Fibroblast of lung (primary cell): ENCODE data around the gene NUDT3. TPM values are rescaled to one million over a fixed set of nuclear protein-coding genes. Genes with fewer than 3 reads are reported as not detected.

Experiments used
- DNase-seq, 2 donors: peaks; one replicate each; pipeline versions ENCODE4 v3.0.0 to v3.0.0-alpha.2; 2010; ENCODE audit warnings: low read depth in 2 of 2
- H2AFZ ChIP-seq: 2 replicates; pipeline ENCODE4 v1.5.1; 2012; ENCODE audit warnings: low read length, control low read depth, inconsistent platforms
- H3K27ac ChIP-seq: 2 replicates; pipeline ENCODE4 v1.5.1; 2011; ENCODE audit warnings: low read length, control low read depth; ENCODE audit not compliant: insufficient read depth
- H3K27me3 ChIP-seq: 2 replicates; pipeline ENCODE4 v1.5.1; 2011; ENCODE audit warnings: mild to moderate bottlenecking, low read length; ENCODE audit not compliant: control insufficient read depth, insufficient read depth
- H3K36me3 ChIP-seq: 2 replicates; pipeline ENCODE4 v1.5.1; 2011; ENCODE audit warnings: low read length; ENCODE audit not compliant: control insufficient read depth, insufficient read depth
- H3K4me1 ChIP-seq: 2 replicates; pipeline ENCODE4 v1.5.1; 2011; ENCODE audit warnings: low read length; ENCODE audit not compliant: control insufficient read depth, insufficient read depth; ENCODE audit errors: extremely low read depth
- H3K4me2 ChIP-seq: 2 replicates; pipeline ENCODE4 v1.5.1; 2011; ENCODE audit warnings: low read length, control low read depth; ENCODE audit not compliant: insufficient read depth; ENCODE audit errors: extremely low read depth
- H3K4me3 ChIP-seq, 4 experiments: fragments of 200-600 bp in 1 of 4; sonication (generic) in 1 of 4; replicated peaks in 1 of 4; 2 replicates each; pipeline ENCODE4 v1.5.1; 2011 to 2016; ENCODE audit warnings: low read length in 4 of 4, low read depth in 3 of 4, mild to moderate bottlenecking in 3 of 4, control low read depth in 2 of 4, inconsistent platforms in 1 of 4, mixed read lengths in 1 of 4; ENCODE audit not compliant: insufficient read depth in 1 of 4; ENCODE audit errors: control extremely low read depth in 1 of 4
- H3K79me2 ChIP-seq: 2 replicates; pipeline ENCODE4 v1.5.1; 2012; ENCODE audit warnings: mild to moderate bottlenecking, low read length, inconsistent platforms; ENCODE audit not compliant: control insufficient read depth, insufficient read depth
- H3K9ac ChIP-seq: 2 replicates; pipeline ENCODE4 v1.5.1; 2011; ENCODE audit warnings: mild to moderate bottlenecking, low read length, control low read depth; ENCODE audit not compliant: insufficient read depth
- H3K9me3 ChIP-seq: 2 replicates; pipeline ENCODE4 v1.5.1; 2012; ENCODE audit warnings: low read depth, low read length; ENCODE audit not compliant: control insufficient read depth, insufficient read depth
- H4K20me1 ChIP-seq: 2 replicates; pipeline ENCODE4 v1.5.1; 2011; ENCODE audit warnings: low read length; ENCODE audit not compliant: control insufficient read depth, insufficient read depth; ENCODE audit errors: extremely low read depth
- EZH2 ChIP-seq: IDR thresholded peaks from 2 replicates; pipeline ENCODE4 v1.5.1; 2012; ENCODE audit warnings: low read length, control low read depth, mild to moderate bottlenecking; ENCODE audit errors: missing control alignments
- polyA plus RNA-seq, 2 donors: library from polyadenylated mRNA; depleted of rRNA in 1 of 2; stranded (reverse) in 1 of 2; unstranded in 1 of 2; fragments of >200 nt; gene quantifications; 2 replicates each; pipeline ENCODE4 v1.2.1, GENCODE V29; 2011 to 2012; ENCODE audit warnings: missing spikeins in 1 of 2
- total RNA-seq: library from RNA; depleted of rRNA; stranded (reverse); fragments of >200 nt; gene quantifications from 2 replicates; pipeline ENCODE4 v1.2.1, GENCODE V29; 2014
- TF ChIP-seq, protein P1 (sequence below), 2 donors: IDR thresholded peaks in 1 of 2; conservative IDR thresholded peaks in 1 of 2; 1 replicate in 1 of 2; 2 replicates in 1 of 2; pipeline ENCODE4 v1.5.1; 2011 to 2012; ENCODE audit warnings: low read length in 2 of 2, control low read depth in 1 of 2, inconsistent platforms in 1 of 2, low read depth in 1 of 2, mild to moderate bottlenecking in 1 of 2

Gene NUDT3
- total and polyA plus RNA-seq, 2 donors (not counting 1 experiment from before 2014, with no cell fraction given) = 16.0 to 27.4 TPM

GRCh38 chr6:34284563-34285447 is 107.7 kb downstream of the NUDT3 start:
- peaks cover 5% of the 10 kb centered on the region for H3K4me1 ChIP-seq
- H3K79me2 ChIP-seq = no peaks in the 10 kb centered on the region
- no peaks in the 10 kb centered on the region for H3K27me3 ChIP-seq
- no peaks in the 10 kb centered on the region for H4K20me1 ChIP-seq
- no peak overlapping the region for H3K4me3 ChIP-seq
- no peak overlapping the region for H3K4me2 ChIP-seq
- no peaks in the 10 kb centered on the region for H3K36me3 ChIP-seq
- H3K9me3 ChIP-seq = no peaks in the 10 kb centered on the region
- DNase-seq = peak; percentile 51 to 96
- H2AFZ ChIP-seq = no peak overlapping the region
- H3K9ac ChIP-seq = no peak overlapping the region
- TF ChIP-seq, protein P1, sequence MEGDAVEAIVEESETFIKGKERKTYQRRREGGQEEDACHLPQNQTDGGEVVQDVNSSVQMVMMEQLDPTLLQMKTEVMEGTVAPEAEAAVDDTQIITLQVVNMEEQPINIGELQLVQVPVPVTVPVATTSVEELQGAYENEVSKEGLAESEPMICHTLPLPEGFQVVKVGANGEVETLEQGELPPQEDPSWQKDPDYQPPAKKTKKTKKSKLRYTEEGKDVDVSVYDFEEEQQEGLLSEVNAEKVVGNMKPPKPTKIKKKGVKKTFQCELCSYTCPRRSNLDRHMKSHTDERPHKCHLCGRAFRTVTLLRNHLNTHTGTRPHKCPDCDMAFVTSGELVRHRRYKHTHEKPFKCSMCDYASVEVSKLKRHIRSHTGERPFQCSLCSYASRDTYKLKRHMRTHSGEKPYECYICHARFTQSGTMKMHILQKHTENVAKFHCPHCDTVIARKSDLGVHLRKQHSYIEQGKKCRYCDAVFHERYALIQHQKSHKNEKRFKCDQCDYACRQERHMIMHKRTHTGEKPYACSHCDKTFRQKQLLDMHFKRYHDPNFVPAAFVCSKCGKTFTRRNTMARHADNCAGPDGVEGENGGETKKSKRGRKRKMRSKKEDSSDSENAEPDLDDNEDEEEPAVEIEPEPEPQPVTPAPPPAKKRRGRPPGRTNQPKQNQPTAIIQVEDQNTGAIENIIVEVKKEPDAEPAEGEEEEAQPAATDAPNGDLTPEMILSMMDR (conservative IDR thresholded peaks at IDR 0.05 in 1 of 2, IDR thresholded peaks at IDR 0.05 in 1 of 2; ENCODE audit: low read depth in 1 of 2, low read length in 2 of 2) = no peak
- no peak for TF ChIP-seq EZH2
- H3K27ac ChIP-seq = peak overlapping the region; percentile 4

DNA sequence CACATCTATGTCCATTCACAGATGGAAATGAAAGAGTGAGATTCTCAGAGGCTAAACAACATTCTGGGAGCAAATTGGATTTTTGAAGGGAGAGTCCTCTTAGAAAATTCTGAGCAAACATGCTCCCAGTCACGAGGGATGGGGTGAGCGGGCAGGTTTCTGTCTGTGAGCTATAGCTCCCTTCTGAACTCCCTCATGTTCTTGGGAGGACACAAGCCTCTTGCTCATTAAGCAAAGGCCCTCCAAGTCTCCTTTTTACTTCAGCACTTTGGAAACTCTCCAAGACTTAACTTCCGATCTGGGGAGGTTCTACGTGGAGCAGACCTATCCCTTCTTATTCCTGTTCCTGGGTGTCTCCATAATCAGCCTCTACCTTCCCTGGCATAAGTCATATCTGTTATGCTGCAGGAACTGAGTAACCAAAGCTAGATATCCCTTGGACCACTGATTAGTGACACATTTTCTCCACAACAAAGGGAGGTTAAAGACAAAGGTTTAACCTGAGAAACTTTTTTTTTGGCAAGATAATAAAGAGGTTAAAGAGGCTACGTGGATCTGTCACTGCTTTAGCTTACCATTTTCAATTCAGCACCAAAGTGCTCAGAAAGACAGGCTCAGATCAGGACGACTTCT is 110.7 kb downstream of the NUDT3 start:
- TF ChIP-seq, protein P1 (conservative IDR thresholded peaks at IDR 0.05 in 1 of 2, IDR thresholded peaks at IDR 0.05 in 1 of 2; ENCODE audit: low read depth in 1 of 2, low read length in 2 of 2) = no peak
- no peak for TF ChIP-seq EZH2
- Histone ChIP-seq H3K36me3 (no peaks in the 10 kb centered on the region), H3K79me2 (no peaks in the 10 kb centered on the region), H3K27ac (no peak overlapping the region), H3K27me3 (no peaks in the 10 kb centered on the region), H3K4me1 (peaks cover 5% of the 10 kb centered on the region), H3K9ac (no peak overlapping the region), H3K4me3 (no peak overlapping the region), H2AFZ (no peak overlapping the region), H3K4me2 (no peak overlapping the region), H4K20me1 (no peaks in the 10 kb centered on the region), H3K9me3 (no peaks in the 10 kb centered on the region)
- DNase-seq = no peak

DNA sequence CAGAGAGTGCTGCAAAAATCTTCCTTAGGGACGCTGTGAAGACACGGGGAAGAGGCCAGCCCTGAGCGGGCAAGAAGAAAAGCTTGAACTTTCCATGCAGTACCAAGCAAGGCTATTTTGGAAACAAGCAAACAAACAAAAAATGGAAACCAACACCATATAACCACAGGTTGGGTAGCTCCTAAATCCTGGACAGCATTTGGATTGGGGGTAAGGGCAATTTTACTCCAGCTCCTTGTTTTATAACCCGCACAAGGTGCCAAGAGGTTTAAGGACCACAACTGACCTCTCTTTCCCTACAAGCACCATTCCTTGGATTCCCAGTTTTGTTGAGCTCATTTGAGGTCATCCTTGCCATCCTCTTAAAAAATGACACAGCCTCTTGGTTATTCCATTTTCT is 112.3 kb downstream of the NUDT3 start:
- Histone ChIP-seq H4K20me1 (no peaks in the 10 kb centered on the region), H3K4me2 (no peak overlapping the region), H3K4me1 (peaks cover 3% of the 10 kb centered on the region), H3K79me2 (no peaks in the 10 kb centered on the region), H3K27me3 (no peaks in the 10 kb centered on the region), H3K27ac (no peak overlapping the region), H3K36me3 (no peaks in the 10 kb centered on the region), H3K4me3 (no peak overlapping the region), H2AFZ (no peak overlapping the region), H3K9ac (no peak overlapping the region), H3K9me3 (no peaks in the 10 kb centered on the region)
- TF ChIP-seq, protein P1 (conservative IDR thresholded peaks at IDR 0.05 in 1 of 2, IDR thresholded peaks at IDR 0.05 in 1 of 2; ENCODE audit: low read depth in 1 of 2, low read length in 2 of 2) = no peak
- no peak for TF ChIP-seq EZH2
- DNase-seq = no peak
